H1 (cell line): ENCODE measurements around the gene ATP2A3. TPM values are rescaled to one million over a fixed set of nuclear protein-coding genes. Genes with fewer than 3 reads are reported as not detected.

Source experiments
- CTCF ChIA-PET: fragments of 300-600 bp; sonication (Branson Sonifier 250); formaldehyde crosslinking; loops from one replicate; lab custom pipeline; 2021; ENCODE audit not compliant: partially characterized antibody; lab: Charles Lee
- POLR2A ChIA-PET: fragments of 300-600 bp; sonication (Branson Sonifier 250); formaldehyde crosslinking; loops from one replicate; lab custom pipeline; 2021; ENCODE audit warnings: inconsistent platforms; ENCODE audit not compliant: partially characterized antibody; lab: Charles Lee
- DNase-seq, 2 experiments: peaks; one replicate each; pipeline versions ENCODE4 v3.0.0 to v3.0.0-alpha.2; 2010 to 2022; ENCODE audit warnings: low spot score in 2 of 2, low read depth in 1 of 2, mixed read lengths in 1 of 2
- FAIRE-seq: peaks from 2 replicates; lab custom pipeline; 2011; peaks lifted over from hg19 to GRCh38; lab: Jason Lieb, UNC
- H2AFZ ChIP-seq: 2 replicates; pipeline ENCODE4 v1.8.1; 2012; ENCODE audit warnings: low read length, inconsistent platforms
- H2AK5ac ChIP-seq: 2 replicates; pipeline ENCODE4 v1.6.1; 2013; ENCODE audit warnings: low read depth, low read length
- H2BK120ac ChIP-seq: replicated peaks from 2 replicates; pipeline ENCODE3; 2013; ENCODE audit warnings: low read depth, low read length, inconsistent platforms
- H2BK12ac ChIP-seq: 2 replicates; pipeline ENCODE4 v1.6.1; 2013; ENCODE audit warnings: low read depth, low read length
- H2BK15ac ChIP-seq: 2 replicates; pipeline ENCODE4 v1.6.1; 2013; ENCODE audit warnings: low read length
- H2BK20ac ChIP-seq: 2 replicates; pipeline ENCODE4 v1.6.1; 2013; ENCODE audit warnings: low read length
- H2BK5ac ChIP-seq: 2 replicates; pipeline ENCODE4 v1.6.1; 2013; ENCODE audit warnings: low read depth, low read length
- H3K14ac ChIP-seq: 2 replicates; pipeline ENCODE4 v1.6.1; 2013; ENCODE audit warnings: inconsistent platforms; ENCODE audit not compliant: insufficient read length
- H3K18ac ChIP-seq: 2 replicates; pipeline ENCODE4 v1.6.1; 2013; ENCODE audit warnings: low read length; ENCODE audit errors: extremely low read depth
- H3K23ac ChIP-seq: 2 replicates; pipeline ENCODE4 v1.6.1; 2013; ENCODE audit warnings: inconsistent platforms; ENCODE audit not compliant: insufficient read length
- H3K23me2 ChIP-seq: 2 replicates; pipeline ENCODE4 v1.6.1; 2013; ENCODE audit warnings: low read depth, low read length
- H3K27ac ChIP-seq: 2 replicates; pipeline ENCODE4 v1.6.1; 2011; ENCODE audit warnings: low read depth, low read length, inconsistent platforms
- H3K27me3 ChIP-seq, 4 experiments: replicated peaks in 1 of 4; 1 replicate in 1 of 4; 2 replicates in 3 of 4; pipeline versions ENCODE4 v1.6.1 to v1.8.1; 2011 to 2013; ENCODE audit warnings: low read length in 3 of 4, mild to moderate bottlenecking in 3 of 4, inconsistent platforms in 2 of 4, mixed read lengths in 2 of 4, moderate library complexity in 1 of 4; ENCODE audit not compliant: control insufficient read depth in 3 of 4, insufficient read depth in 3 of 4; ENCODE audit errors: extremely low read depth in 1 of 4
- H3K36me3 ChIP-seq, 4 experiments: 2 replicates each; pipeline versions ENCODE4 v1.6.1 to v1.8.1; 2011 to 2013; ENCODE audit warnings: mild to moderate bottlenecking in 4 of 4, low read length in 3 of 4, moderate library complexity in 2 of 4, control low read depth in 1 of 4, inconsistent platforms in 1 of 4; ENCODE audit not compliant: insufficient read depth in 4 of 4, control insufficient read depth in 2 of 4
- H3K4ac ChIP-seq: replicated peaks from 2 replicates; pipeline ENCODE3; 2013; ENCODE audit warnings: low read length, low read depth, mixed read lengths, inconsistent platforms; ENCODE audit not compliant: insufficient read length
- H3K4me1 ChIP-seq, 4 experiments: replicated peaks in 1 of 4; 1 replicate in 1 of 4; 2 replicates in 3 of 4; pipeline versions ENCODE4 v1.6.1 to v1.8.1; 2011 to 2013; ENCODE audit warnings: low read length in 3 of 4, inconsistent platforms in 2 of 4, mixed read lengths in 1 of 4; ENCODE audit not compliant: insufficient read depth in 4 of 4, control insufficient read depth in 3 of 4
- H3K4me2 ChIP-seq, 2 experiments: 2 replicates each; pipeline versions ENCODE4 v1.6.1 to v1.8.1; 2011 to 2013; ENCODE audit warnings: low read depth in 2 of 2, low read length in 2 of 2, control low read depth in 1 of 2, inconsistent platforms in 1 of 2, mild to moderate bottlenecking in 1 of 2; ENCODE audit not compliant: insufficient read depth in 1 of 2
- H3K4me3 ChIP-seq, 4 experiments: fragments of 200-600, 300-600 bp in 1 of 4; sonication (generic), shearing (Covaris generic), sonication (Bioruptor Twin) in 1 of 4; 2 replicates each; pipeline versions ENCODE4 v1.5.1 to v1.8.1; 2011 to 2016; ENCODE audit warnings: low read length in 4 of 4, low read depth in 3 of 4, control low read depth in 2 of 4, inconsistent platforms in 2 of 4, mild to moderate bottlenecking in 2 of 4, mixed read lengths in 1 of 4, moderate library complexity in 1 of 4; ENCODE audit not compliant: insufficient read depth in 2 of 4; ENCODE audit errors: extremely low read depth in 1 of 4
- H3K56ac ChIP-seq: replicated peaks from 2 replicates; pipeline ENCODE3; 2013; ENCODE audit warnings: low read depth, mild to moderate bottlenecking, mixed read lengths, low read length, inconsistent platforms; ENCODE audit not compliant: insufficient read length
- H3K79me1 ChIP-seq: 2 replicates; pipeline ENCODE4 v1.6.1; 2013; ENCODE audit warnings: low read depth, low read length, control low read depth
- H3K79me2 ChIP-seq, 2 experiments: 2 replicates each; pipeline versions ENCODE4 v1.6.1 to v1.8.1; 2012 to 2013; ENCODE audit warnings: low read length in 2 of 2, mild to moderate bottlenecking in 2 of 2, inconsistent platforms in 1 of 2; ENCODE audit not compliant: insufficient read depth in 2 of 2, control insufficient read depth in 1 of 2
- H3K9ac ChIP-seq, 4 experiments: replicated peaks in 1 of 4; 1 replicate in 1 of 4; 2 replicates in 3 of 4; pipeline versions ENCODE4 v1.6.1 to v1.8.1; 2011 to 2013; ENCODE audit warnings: low read depth in 3 of 4, low read length in 3 of 4, control low read depth in 2 of 4, mild to moderate bottlenecking in 2 of 4, moderate library complexity in 2 of 4, inconsistent platforms in 1 of 4; ENCODE audit errors: extremely low read depth in 1 of 4
- H3K9me3 ChIP-seq, 2 experiments: 2 replicates each; pipeline versions ENCODE4 v1.6.1 to v1.8.1; 2012 to 2013; ENCODE audit warnings: mild to moderate bottlenecking in 2 of 2, moderate library complexity in 2 of 2, control low read depth in 1 of 2, inconsistent platforms in 1 of 2, low read depth in 1 of 2, low read length in 1 of 2, mixed read lengths in 1 of 2; ENCODE audit not compliant: insufficient read depth in 2 of 2
- H4K20me1 ChIP-seq, 2 experiments: replicated peaks in 1 of 2; 2 replicates each; pipeline versions ENCODE3 to v1.8.1; 2011 to 2013; ENCODE audit warnings: inconsistent platforms in 2 of 2, low read length in 2 of 2, mild to moderate bottlenecking in 1 of 2; ENCODE audit not compliant: insufficient read depth in 2 of 2, control insufficient read depth in 1 of 2
- H4K5ac ChIP-seq: 2 replicates; pipeline ENCODE4 v1.6.1; 2013; ENCODE audit warnings: low read length, low read depth, mixed read lengths, inconsistent platforms; ENCODE audit not compliant: insufficient read length
- H4K8ac ChIP-seq: 2 replicates; pipeline ENCODE4 v1.8.0; 2013; ENCODE audit warnings: mild to moderate bottlenecking, moderate library complexity, low read length, inconsistent platforms; ENCODE audit not compliant: insufficient read depth; ENCODE audit errors: extremely low read depth
- H4K91ac ChIP-seq: replicated peaks from 2 replicates; pipeline ENCODE3; 2013; ENCODE audit warnings: low read length, mixed read lengths, inconsistent platforms; ENCODE audit not compliant: insufficient read length
- CEBPB ChIP-seq: IDR thresholded peaks from 2 replicates; pipeline ENCODE4 v1.6.1; 2012; ENCODE audit warnings: low read depth, low read length
- CHD1 ChIP-seq: IDR thresholded peaks from 2 replicates; pipeline ENCODE4 v1.6.1; 2012; ENCODE audit warnings: low read depth, low read length, improper control_type of control experiment
- RBBP5 ChIP-seq: IDR thresholded peaks from 2 replicates; pipeline ENCODE4 v1.7.1; 2012; ENCODE audit warnings: low read depth, mild to moderate bottlenecking, inconsistent platforms, low read length, moderate library complexity, borderline replicate concordance
- SIN3A ChIP-seq, 2 experiments: IDR thresholded peaks in 1 of 2; conservative IDR thresholded peaks in 1 of 2; 2 replicates each; pipeline ENCODE4 v1.6.1; 2011 to 2012; ENCODE audit warnings: low read length in 2 of 2, improper control_type of control experiment in 1 of 2, low read depth in 1 of 2, mild to moderate bottlenecking in 1 of 2
- WGBS, 2 experiments: shearing (Covaris generic) in 1 of 2; methylation state at CpG; one replicate each; pipeline versions ENCODE4 v1.1.6 to v1.1.7; 2013 to 2015; ENCODE audit warnings: low lambda C conversion rate in 2 of 2, mixed read lengths in 2 of 2, inconsistent platforms in 1 of 2, low coverage in 1 of 2, missing lambda C conversion rate in 1 of 2; ENCODE audit not compliant: insufficient replicate concordance in 2 of 2, insufficient coverage in 1 of 2, insufficient read length in 1 of 2; ENCODE audit errors: extremely low coverage in 1 of 2, missing lambda C conversion rate in 1 of 2; 5-methylcytosine and 5-hydroxymethylcytosine counted together
- polyA plus RNA-seq, 7 experiments: library from polyadenylated mRNA; depleted of rRNA in 3 of 7; stranded (reverse) in 5 of 7; unstranded in 2 of 7; fragments of >200 nt in 5 of 7; fragments of 200-250 nt in 2 of 7; gene quantifications; 1 replicate in 5 of 7; 2 replicates in 1 of 7; 4 replicates in 1 of 7; pipeline versions ENCODE4 v1.2.1 to v1.2.3, GENCODE V29; 2011 to 2013; ENCODE audit warnings: missing spikeins in 2 of 7, mixed read lengths in 2 of 7
- total RNA-seq: library from RNA; stranded (reverse); fragmentation: NEBNext Ultra II Directional; extraction: Animal tissue kit (Norgen Biotek cat#: 25700); gene quantifications from 2 replicates; pipeline ENCODE4 v1.2.1, GENCODE V29; 2021

The ATP2A3 gene
- total and polyA plus RNA-seq, 2 of the 8 experiments (the other 6 are each of a cell fraction or from before 2014, with no cell fraction given) = 18.4 to 32.5 TPM

DNA sequence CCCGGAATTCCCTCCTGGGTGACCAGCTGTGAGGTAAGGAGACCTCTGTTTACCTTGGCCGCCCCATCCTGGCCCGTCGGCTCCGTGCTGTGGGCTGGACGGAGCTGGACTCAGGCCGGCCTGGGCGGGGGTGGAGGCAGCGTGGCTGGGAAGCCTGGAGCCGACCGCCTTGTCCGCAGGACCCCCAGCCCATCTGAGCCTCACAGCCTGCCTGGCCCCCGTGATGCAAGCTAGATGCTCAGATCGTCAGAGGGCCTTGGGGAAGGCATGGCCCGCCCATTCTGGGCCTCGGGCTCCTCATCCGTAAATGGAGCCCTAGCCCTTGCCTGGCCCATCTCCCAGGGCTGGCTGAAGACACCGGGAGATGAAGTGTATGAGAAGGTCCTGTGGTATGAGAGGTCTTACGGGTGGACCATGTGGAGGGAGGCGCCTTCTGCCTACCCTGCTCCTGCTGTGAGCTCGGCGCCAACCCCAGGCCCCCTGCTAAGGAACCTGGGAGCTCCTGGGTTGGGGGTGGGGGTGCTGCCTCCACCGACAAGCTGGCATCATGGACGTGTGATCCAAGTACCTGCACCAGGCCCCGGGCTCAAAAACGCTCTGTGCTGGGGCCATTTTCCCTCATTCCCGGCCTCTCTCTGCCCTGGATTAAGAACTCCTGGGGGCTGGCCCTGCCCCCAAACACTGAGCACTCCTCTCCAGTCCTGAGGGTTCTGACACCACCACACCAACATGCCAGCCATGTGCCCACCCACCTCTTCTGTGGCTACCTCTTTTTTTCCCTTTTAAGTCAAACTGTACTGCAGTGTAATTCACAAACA is 42.5 kb downstream of the ATP2A3 start:
- Histone ChIP-seq H3K23me2 (no peaks in the 10 kb centered on the region), H3K36me3 (no peaks in the 10 kb centered on the region), H3K27ac (no peak overlapping the region), H4K5ac (no peak overlapping the region), H3K79me1 (no peaks in the 10 kb centered on the region), H3K14ac (no peak overlapping the region), H4K20me1 (no peaks in the 10 kb centered on the region), H3K79me2 (no peaks in the 10 kb centered on the region), H3K4me2 (no peak overlapping the region), H3K23ac (no peak overlapping the region), H2BK20ac (no peak overlapping the region), H2BK12ac (no peak overlapping the region), H2BK15ac (no peak overlapping the region), H2BK5ac (peak overlapping the region; percentile 66; the same call in 1 of the 2 replicates), H4K91ac (no peak overlapping the region), H3K27me3 (no peaks in the 10 kb centered on the region), H2BK120ac (no peak overlapping the region), H3K4ac (no peak overlapping the region), H2AK5ac (no peak overlapping the region), H2AFZ (peak overlapping the region; percentile 4; the same call in 1 of the 2 replicates), H3K9ac (no peak overlapping the region), H3K4me1 (peaks cover 0 to 4% (median 0%) of the 10 kb centered on the region in 4 experiments; a peak in 3 of 7 replicates), H3K4me3 (no peak overlapping the region), H3K18ac (no peak overlapping the region), H3K9me3 (no peaks in the 10 kb centered on the region), H4K8ac (no peak overlapping the region), H3K56ac (no peak overlapping the region)
- no peak for TF ChIP-seq SIN3A (conservative IDR thresholded peaks at IDR 0.05 in 1 of 2, IDR thresholded peaks at IDR 0.05 in 1 of 2; ENCODE audit: low read depth in 1 of 2, low read length in 2 of 2)
- TF ChIP-seq CEBPB = no peak
- TF ChIP-seq CHD1 = no peak
- TF ChIP-seq RBBP5 = no peak
- ChIA-PET POLR2A (interaction anchor here (0.6 to 1.4 kb wide), 5 partner anchors 12 to 102 kb away, joined by 3 to 5 read pairs (median 4); partner anchors contain the start of gene CAMKK1), CTCF (interaction anchor here (0.6 to 1.8 kb wide), 12 partner anchors 9 to 183 kb away, joined by 3 to 5 read pairs (median 3); no protein-coding TSS in a partner anchor)
- FAIRE-seq (no peak), DNase-seq (no peak)
- WGBS, 2 experiments = 93% methylated on average over 27 of the region's 27 CpGs; no CpG with 5 or more reads in 1 of the 2 experiments
